ENCODE results near the gene PRDM15.

Gene PRDM15

GRCh38 chr21:41836166-41837015, 42.8 kb downstream of the PRDM15 start:
- DNase-seq = no peak

GRCh38 chr21:41835711-41836154, 43.4 kb downstream of the PRDM15 start:
- no peak for DNase-seq

- no peak for DNase-seq
These were observed 44.0 kb downstream of the PRDM15 start for GRCh38 chr21:41834926-41835663.

- no peak for DNase-seq
These were observed 44.8 kb downstream of the PRDM15 start for GRCh38 chr21:41834252-41834925.

- DNase-seq = no peak
These were observed 45.5 kb downstream of the PRDM15 start for GRCh38 chr21:41833497-41834115.

- DNase-seq = no peak
These were observed 46.3 kb downstream of the PRDM15 start for GRCh38 chr21:41832596-41833496.

GRCh38 chr21:41831866-41832595, 47.1 kb downstream of the PRDM15 start:
- DNase-seq = no peak

- no peak for DNase-seq
These were observed 47.7 kb downstream of the PRDM15 start for GRCh38 chr21:41831453-41831831.

GRCh38 chr21:41830764-41831452, 48.2 kb downstream of the PRDM15 start:
- no peak for DNase-seq

GRCh38 chr21:41830145-41830707, 48.9 kb downstream of the PRDM15 start:
- no peak for DNase-seq

GRCh38 chr21:41828884-41829360, 50.2 kb downstream of the PRDM15 start:
- no peak for DNase-seq

GRCh38 chr21:41827951-41828883, 50.9 kb downstream of the PRDM15 start:
- no peak for DNase-seq

GRCh38 chr21:41825881-41826280, 53.3 kb downstream of the PRDM15 start:
- DNase-seq = no peak

- no peak for DNase-seq
These were observed 53.9 kb downstream of the PRDM15 start for GRCh38 chr21:41825216-41825615.

GRCh38 chr21:41824466-41825207, 54.5 kb downstream of the PRDM15 start:
- peak; percentile 17 for DNase-seq

- no peak for DNase-seq
These were observed 55.2 kb downstream of the PRDM15 start for GRCh38 chr21:41823906-41824305.

- no peak for DNase-seq
These were observed 56.0 kb downstream of the PRDM15 start for GRCh38 chr21:41823166-41823565.

- DNase-seq = no peak
These were observed 57.2 kb downstream of the PRDM15 start for GRCh38 chr21:41821756-41822431.
